Neutrophil (primary cell): ENCODE measurements around the gene ULK3.

Experiments
- H3K27ac ChIP-seq: fragments of 200-600 bp; sonication (generic); 2 replicates; pipeline ENCODE4 v1.5.1; 2016; ENCODE audit warnings: mild to moderate bottlenecking, moderate library complexity
- H3K27me3 ChIP-seq: fragments of 200-600 bp; sonication (generic); 2 replicates; pipeline ENCODE4 v1.6.0; 2016; ENCODE audit warnings: mild to moderate bottlenecking
- H3K36me3 ChIP-seq: fragments of 200-600 bp; sonication (generic); 2 replicates; pipeline ENCODE4 v1.5.1; 2017
- H3K4me1 ChIP-seq, 2 experiments: fragments of 200-600 bp in 1 of 2; sonication (generic) in 1 of 2; 1 replicate in 1 of 2; 2 replicates in 1 of 2; pipeline versions ENCODE4 v1.5.1 to v1.6.1; 2013 to 2016; ENCODE audit warnings: low read depth in 1 of 2, low read length in 1 of 2, mild to moderate bottlenecking in 1 of 2, moderate library complexity in 1 of 2; ENCODE audit not compliant: control insufficient read depth in 1 of 2, insufficient read depth in 1 of 2
- H3K4me3 ChIP-seq, 2 experiments: fragments of 200-600 bp in 1 of 2; sonication (generic) in 1 of 2; 1 replicate in 1 of 2; 2 replicates in 1 of 2; pipeline ENCODE4 v1.5.1; 2013 to 2016; ENCODE audit warnings: low read depth in 1 of 2, low read length in 1 of 2, mild to moderate bottlenecking in 1 of 2, moderate library complexity in 1 of 2
- H3K9me3 ChIP-seq: fragments of 200-600 bp; sonication (generic); 2 replicates; pipeline ENCODE4 v1.5.1; 2016
- TF ChIP-seq, protein P1 (sequence below): fragments of 200-600 bp; sonication (generic); IDR thresholded peaks from 2 replicates; pipeline ENCODE4 v1.5.1; 2016; ENCODE audit warnings: antibody characterized with exemption

ULK3 gene

DNA sequence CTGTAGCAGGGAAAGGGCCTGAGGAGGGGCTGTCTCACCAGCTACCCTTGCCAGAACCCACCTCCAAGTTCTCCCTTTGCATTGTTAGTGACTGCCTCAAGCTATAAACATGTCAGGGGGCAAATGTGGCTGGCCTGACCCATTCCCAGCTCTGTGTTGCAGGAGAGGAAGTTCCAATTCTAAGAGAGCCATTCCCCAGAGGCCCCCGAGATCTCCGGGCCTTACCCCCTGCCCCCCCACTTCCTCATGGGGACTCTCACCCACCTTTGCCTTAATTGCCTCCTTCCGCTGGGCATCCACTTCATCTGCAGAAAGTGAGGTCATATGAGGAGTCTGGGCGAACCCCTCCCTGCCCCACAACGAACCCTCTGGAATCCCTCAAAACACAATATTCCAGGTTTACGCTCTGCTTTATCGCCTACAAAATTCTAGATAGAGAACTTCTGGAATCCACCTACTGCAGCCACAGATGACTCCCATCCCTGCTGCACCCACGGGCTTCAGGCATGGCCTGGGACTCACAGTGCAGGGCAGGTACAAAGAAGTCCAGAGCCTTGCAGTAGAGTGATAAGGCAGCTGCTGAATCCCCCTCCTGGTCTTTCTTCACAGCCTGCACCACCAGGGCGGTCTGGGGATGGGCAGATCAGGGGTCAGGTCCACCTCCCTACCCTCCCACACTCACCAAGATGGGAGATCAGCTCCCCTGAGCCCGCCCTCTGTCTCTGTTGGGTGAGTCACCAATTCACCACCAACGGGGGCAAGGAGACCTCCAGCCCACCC lies 4.0 kb downstream of the ULK3 start:
- H3K27me3 ChIP-seq: no peaks in the 10 kb centered on the region
- no peaks in the 10 kb centered on the region for H3K9me3 ChIP-seq
- no peak overlapping the region for H3K27ac ChIP-seq
- peaks cover 51% of the 10 kb centered on the region for H3K36me3 ChIP-seq
- H3K4me1 ChIP-seq: peaks cover 14% of the 10 kb centered on the region in 2 experiments
- TF ChIP-seq, protein P1, sequence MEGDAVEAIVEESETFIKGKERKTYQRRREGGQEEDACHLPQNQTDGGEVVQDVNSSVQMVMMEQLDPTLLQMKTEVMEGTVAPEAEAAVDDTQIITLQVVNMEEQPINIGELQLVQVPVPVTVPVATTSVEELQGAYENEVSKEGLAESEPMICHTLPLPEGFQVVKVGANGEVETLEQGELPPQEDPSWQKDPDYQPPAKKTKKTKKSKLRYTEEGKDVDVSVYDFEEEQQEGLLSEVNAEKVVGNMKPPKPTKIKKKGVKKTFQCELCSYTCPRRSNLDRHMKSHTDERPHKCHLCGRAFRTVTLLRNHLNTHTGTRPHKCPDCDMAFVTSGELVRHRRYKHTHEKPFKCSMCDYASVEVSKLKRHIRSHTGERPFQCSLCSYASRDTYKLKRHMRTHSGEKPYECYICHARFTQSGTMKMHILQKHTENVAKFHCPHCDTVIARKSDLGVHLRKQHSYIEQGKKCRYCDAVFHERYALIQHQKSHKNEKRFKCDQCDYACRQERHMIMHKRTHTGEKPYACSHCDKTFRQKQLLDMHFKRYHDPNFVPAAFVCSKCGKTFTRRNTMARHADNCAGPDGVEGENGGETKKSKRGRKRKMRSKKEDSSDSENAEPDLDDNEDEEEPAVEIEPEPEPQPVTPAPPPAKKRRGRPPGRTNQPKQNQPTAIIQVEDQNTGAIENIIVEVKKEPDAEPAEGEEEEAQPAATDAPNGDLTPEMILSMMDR: no peak
- no peak overlapping the region for H3K4me3 ChIP-seq

DNA sequence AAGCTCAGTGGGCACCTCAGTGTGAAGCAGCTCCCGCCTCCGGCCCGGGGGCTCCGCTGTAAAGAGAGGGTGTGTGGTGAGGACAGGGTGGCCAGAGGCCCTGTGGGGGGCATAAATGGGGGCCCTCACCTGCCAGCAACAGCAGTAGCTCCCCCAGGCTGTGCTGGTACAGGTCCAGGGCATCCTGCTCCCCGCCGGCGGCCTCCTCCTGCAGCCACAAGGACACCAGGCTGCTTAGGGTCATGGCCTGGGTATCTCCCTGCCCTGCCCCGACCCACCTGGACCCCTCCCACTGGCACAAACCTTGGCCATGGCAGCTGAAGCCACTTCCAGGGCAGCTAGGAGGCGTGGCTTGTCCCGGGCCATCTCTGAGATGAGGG lies 4.8 kb downstream of the ULK3 start:
- Histone ChIP-seq H3K9me3 (no peaks in the 10 kb centered on the region), H3K27ac (no peak overlapping the region), H3K4me1 (peaks cover 12 to 14% of the 10 kb centered on the region in 2 experiments), H3K36me3 (peaks cover 48% of the 10 kb centered on the region), H3K27me3 (no peaks in the 10 kb centered on the region), H3K4me3 (no peak overlapping the region)
- TF ChIP-seq, protein P1: no peak

DNA sequence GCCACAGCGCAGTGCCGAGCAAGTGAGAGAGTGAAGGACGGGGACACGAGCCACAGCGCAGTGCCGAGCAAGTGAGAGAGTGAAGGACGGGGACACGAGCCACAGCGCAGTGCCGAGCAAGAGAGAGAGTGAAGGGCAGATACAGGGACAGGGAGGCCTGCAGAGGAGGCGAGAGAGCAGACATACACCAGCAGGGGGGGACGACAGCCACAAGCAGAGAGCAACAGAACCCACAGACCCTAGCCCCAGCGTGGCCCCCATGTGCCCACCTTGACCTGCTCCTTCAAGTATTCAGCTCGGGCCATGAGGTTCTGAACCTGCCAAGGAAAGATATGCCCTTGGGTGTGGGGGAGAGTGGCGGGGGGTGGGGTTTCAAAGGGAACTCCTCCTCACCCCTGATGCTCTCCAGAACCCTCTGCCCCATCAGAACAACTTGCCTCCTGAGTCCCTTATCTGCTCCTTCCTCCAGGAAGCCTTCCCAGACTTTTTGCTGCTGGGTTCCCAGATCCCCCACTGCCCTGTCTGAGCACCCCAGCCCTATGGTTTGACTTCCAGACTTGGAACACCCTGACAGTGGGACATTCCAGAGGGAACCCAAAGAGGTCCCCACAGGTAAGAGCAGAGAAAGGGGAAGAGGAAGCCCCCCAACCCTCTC lies 5.3 kb downstream of the ULK3 start:
- H3K4me3 ChIP-seq: no peak overlapping the region
- H3K27ac ChIP-seq: no peak overlapping the region
- TF ChIP-seq, protein P1: no peak
- no peaks in the 10 kb centered on the region for H3K27me3 ChIP-seq
- H3K36me3 ChIP-seq: peaks cover 48% of the 10 kb centered on the region
- peaks cover 14 to 15% of the 10 kb centered on the region in 2 experiments for H3K4me1 ChIP-seq
- no peaks in the 10 kb centered on the region for H3K9me3 ChIP-seq

DNA sequence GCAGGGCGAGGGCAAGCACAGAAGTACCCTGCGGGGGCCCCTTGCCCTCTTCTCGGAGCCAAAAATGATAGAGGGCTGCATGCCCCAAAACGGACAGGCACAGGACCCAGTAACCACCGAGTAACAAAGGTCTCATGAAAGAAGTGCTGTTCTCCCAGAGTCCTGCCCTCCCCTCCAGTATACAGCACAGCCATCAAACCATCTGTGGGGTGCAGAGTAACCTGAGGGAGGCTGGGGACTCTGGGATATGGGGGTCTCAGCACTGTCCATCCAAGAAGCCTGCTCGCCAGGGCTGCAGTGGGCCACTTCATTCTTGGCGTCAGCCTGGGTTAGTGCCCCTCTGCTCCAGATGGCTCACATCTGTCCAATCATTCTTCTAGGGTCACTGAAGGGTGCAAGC lies 6.1 kb downstream of the ULK3 start:
- TF ChIP-seq, protein P1: no peak
- no peaks in the 10 kb centered on the region for H3K9me3 ChIP-seq
- H3K4me1 ChIP-seq: peaks cover 11 to 13% of the 10 kb centered on the region in 2 experiments
- no peak overlapping the region for H3K4me3 ChIP-seq
- no peaks in the 10 kb centered on the region for H3K27me3 ChIP-seq
- no peak overlapping the region for H3K27ac ChIP-seq
- peaks cover 48% of the 10 kb centered on the region for H3K36me3 ChIP-seq

DNA sequence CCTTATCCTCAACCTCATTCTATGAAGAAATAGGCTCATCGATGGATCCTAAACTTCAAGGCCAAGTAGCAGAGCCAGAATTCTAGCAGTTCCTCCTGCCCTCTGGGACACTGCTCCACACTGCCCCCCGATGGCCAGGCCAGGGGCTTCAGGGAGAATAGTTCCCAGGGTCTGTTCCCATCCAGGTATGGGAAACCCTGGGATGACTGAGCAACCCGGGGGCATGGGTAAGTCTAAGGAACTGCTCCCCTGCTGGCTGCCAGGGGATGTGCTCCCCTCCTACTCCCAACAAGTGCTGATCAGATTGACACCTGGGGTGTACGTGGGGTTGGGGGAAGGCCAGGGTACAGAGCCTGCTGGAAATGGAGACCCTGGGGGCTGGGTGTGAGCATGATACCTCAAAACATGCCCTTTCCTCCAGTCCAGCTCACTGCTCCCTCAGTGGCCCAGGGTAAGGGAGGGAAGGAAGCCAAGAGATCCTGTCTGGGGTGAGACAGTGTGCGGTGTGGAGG lies 7.6 kb downstream of the ULK3 start:
- H3K27me3 ChIP-seq: no peaks in the 10 kb centered on the region

More for the DNA sequence above, 7.6 kb downstream of the ULK3 start:
- Histone ChIP-seq H3K4me3 (no peak overlapping the region), H3K36me3 (peaks cover 46% of the 10 kb centered on the region), H3K27ac (no peak overlapping the region), H3K9me3 (no peaks in the 10 kb centered on the region), H3K4me1 (peaks cover 11 to 13% of the 10 kb centered on the region in 2 experiments)
- TF ChIP-seq, protein P1: peak; percentile 77
